HG03565 (cell line): ENCODE results near the gene CPNE4.
A peak's percentile ranks its signal among the peaks of the same experiment; 100 is the strongest.
"Not testable (repeated sequence)": the region's sequence is repeated elsewhere in the genome, so short reads cannot be mapped to it uniquely, and the experiment has no call there.

Experiments
- ATAC-seq: cut with Tn5 transposase; IDR thresholded peaks from one replicate; pipeline ENCODE4 v1.9.1; 2021; ENCODE audit warnings: mild to moderate bottlenecking, moderate library complexity; ENCODE audit not compliant: unreplicated experiment

The CPNE4 gene

DNA sequence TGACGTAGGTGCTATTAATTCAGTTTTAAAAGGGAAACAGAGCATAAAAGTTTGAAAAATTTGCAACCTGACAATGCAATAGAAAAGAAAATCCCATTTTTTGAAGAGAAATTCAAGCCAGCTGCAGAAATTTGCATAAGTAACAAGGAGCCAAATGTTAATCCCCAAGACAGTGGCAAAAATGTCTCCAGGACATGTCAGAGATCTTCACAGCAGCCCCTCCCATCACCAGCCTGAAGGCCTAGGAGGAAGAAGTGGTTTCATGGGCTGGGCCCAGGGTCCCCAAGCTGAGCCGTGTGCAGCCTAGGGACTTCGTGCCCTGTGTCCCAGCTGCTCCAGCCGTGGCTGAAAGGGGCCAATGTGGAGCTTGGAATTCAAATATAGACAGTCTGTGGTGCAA, 148.9 kb downstream of the CPNE4 start:
- not testable (repeated sequence) for ATAC-seq

DNA sequence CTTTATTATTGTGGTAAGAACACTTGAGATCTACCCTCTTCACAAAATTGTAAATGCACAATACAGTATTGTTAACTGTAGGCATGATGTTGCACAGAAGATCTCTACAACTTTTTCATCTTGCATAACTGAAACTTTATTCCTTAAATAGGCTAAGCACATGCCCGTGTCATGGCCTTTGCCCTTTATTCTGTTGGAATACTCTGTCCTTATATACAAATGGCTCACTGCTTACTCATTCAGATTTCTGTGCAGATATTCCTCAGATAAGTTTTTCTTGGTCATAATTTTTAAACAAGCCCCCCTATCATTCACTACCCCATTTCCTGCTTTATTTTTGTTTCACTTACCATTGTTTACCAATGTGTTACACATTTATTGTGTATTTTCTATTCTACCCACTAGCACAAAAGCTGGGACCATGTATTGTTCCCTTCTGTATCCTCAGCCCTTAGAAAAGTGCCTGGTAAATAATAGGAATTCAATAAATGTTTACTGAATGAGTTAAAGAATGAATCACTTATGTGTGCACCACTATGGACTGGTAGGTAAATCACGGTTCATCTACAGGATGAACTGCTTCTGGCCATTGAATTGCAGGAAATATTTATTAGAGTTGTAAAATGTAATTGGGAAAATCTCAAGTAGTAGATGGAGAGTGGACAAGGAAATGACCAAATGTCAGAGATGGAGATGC, 151.0 kb downstream of the CPNE4 start:
- ATAC-seq = no peak

DNA sequence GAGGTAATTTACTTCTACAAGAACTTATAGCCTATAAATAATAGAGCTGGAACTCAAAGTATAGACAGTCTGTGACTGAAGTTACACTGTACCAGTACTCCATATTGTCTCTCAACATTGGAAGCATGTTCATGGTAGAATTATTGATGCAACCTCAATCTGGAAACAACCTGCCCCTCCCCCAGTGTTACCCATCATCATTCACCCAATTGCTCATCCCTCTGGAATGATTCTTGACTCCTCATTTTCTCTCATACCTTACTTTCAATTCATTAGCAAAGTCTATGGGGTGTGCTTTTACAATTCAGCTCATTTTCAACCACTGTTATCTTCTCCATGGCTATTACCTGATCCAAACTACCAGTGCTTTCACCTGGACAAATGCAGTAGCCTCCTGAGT, 151.7 kb downstream of the CPNE4 start:
- ATAC-seq = no peak

DNA sequence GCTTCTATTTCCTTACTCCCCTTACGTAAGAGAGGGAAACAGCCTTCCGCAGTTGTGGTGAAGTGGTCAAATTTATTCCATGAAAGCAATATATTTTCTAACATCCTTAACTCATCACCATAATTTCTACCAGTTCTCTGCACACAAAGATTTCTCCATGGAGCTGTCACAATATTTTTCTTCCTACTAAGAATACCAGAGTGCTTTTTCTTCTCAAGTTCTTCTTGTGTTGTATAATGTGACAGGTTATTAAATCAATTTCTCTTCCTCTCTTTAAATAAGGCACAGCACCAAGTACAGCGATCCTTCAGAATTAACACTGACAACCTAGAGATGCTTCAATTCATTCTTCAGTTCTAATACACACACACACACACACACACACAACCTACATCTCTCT, 153.0 kb downstream of the CPNE4 start:
- ATAC-seq = no peak

DNA sequence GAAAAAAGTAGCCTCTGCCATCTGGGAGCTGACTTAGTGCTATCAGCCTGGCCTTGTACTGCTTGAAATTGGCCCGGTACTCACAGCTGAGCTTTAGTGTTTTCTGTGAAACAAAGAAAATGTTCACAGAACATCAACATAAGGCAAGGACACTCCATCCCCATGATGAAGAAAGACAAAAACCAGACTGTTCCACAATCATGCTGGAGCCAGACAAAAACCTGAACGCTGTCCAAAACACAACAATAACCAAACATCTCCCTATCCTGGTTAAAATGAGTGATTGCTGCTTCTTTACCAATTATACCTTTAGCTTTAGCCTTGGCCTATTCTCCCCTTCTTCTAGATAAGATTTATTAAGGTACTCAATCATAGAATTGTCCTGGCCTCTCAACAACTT, 153.9 kb downstream of the CPNE4 start:
- no peak for ATAC-seq

DNA sequence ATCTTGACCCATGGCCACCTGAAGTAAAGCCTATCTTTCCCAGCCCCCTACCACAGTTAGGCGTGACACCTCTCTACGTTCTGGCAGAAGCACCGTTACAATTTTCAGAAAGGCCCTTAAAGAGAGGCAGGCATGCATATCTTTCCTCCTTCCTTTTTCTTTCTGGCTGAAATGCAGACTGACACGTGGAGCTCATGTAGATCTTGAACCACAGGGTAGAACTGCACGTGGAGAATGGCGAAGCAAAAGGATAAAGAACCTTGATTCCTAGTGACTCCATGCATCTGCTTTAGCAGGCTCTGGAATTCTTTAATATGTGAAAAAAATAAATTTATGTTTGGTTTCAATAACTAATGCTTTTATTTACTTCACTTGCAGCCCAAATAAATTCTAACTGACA, 166.6 kb downstream of the CPNE4 start:
- ATAC-seq = no peak

DNA sequence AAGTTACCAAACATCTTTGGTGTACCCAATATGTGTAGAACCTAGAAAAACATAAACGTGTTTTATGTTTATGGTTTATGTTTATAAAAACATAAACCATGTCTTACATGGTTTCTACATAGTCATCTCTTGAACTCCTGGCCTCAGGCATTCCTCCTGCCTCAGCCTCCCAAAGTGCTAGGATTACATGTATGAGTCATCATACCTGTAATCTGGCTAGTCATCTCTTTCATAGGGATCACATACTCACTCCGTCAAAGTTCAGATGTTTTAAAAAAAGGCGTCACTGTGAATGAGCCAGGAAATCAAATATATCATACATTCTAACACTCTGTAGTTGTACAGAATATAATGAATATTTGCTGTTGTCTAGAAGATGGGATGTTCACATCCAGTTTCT, 178.6 kb downstream of the CPNE4 start:
- no peak for ATAC-seq

DNA sequence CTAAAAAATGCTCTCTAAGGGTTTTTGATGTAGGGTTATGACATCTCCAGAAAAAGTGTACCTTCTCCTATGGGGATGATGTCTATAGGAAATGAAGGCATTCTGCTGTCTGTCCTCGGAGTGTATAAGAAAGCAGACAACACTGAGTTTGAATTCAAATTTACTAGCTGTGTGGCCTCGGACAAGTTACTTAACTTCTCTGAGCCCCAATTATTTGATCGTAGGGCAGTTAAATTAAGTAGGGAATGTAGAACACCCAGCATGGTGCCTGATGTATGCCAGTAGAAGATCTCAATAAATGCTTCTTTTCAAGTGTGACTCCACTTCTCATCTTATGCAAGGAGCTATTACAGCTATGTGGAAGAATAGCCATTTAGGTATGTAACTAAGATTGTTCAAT, 184.6 kb downstream of the CPNE4 start:
- ATAC-seq = no peak

DNA sequence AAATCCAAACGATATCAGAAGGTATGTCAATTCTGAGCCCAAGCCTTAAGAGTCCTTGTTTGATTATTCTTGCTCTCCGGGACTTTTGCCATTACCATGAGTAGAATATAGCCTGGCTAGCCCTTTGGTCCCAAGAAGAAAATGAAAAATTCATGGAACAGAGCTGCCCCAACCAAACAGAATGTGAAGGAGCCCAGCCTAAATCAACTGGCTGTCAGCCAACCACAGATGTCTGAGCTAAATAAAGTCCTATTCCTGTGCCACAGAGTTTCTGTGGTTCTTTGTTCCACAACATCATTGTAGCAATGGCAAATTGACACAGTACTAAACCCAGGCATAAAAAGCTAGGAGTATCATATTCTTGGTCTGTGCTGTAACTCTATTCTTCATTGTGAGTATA, 185.2 kb downstream of the CPNE4 start:
- no peak for ATAC-seq

DNA sequence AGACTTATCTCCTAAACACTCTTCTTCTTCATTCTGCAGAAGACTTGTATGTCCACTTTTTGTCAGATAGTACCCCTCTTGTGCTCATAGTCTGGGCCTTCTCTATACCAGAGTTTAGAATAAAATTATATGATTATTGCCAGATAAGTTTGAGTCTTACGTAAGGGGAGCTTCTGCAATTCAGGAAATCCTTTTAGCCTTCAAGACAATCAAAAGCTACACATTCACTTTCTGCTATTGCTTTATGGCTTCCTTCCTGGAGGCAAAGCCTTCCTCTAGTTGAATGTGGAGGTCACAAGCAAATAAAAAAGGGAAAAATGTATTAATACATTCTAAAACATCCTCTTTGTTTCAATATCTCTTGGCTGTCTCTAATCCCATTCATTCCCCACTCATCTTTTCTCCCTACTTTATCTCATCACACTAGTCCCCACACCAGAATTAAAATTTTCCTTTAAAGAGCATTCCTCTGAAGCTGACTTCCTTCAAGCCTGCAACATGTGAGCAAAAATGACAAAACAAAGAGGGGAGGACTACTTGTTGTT, 186.8 kb downstream of the CPNE4 start:
- ATAC-seq = no peak

DNA sequence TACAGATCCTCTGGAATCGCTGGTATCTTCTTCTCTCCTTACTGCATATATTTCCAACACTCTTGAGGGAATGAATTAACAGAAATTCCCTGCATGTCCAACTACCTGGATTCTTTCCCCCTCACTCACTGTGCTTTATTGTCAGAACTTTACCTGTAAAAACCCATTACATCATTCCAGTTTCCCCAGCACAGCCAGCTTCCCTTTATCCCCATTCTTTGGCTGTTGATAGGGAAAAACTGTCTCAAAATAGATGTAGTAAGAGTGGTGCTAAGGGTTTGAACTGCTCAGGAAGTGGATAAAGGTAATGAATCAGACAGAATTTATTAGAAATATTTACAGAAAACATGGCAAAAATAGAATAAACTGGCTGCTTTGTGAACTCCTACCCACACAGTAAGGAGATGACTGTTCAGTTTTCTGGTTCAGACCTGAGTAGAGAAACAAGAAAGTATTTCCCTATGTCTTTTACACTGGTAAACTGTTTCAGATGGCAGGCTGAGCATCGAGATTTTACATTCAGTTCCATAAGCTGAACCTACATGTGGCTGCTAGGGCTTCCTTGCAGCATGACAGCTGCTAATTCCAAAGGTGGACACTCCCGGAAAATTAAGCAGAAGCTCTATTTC, 188.4 kb downstream of the CPNE4 start:
- ATAC-seq = peak; percentile 56

DNA sequence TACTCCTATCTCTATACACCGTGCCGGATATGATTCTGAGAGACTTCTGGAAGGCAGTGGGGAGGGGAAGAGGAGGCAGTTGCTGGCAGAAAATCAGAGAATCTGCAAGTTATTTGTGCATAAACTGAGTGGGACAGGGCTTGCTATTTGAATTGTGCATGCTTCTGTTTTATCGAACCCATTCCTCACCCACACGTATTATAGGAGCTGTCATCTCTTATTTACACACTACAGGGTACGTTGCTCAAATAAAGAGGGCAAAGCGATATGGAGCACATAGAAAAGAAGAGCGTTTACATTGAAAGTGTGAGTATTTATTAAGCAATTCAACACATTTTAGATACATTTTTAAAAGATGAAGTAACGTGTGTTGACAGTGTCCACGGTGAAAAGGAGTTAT, 191.6 kb downstream of the CPNE4 start:
- ATAC-seq = no peak

DNA sequence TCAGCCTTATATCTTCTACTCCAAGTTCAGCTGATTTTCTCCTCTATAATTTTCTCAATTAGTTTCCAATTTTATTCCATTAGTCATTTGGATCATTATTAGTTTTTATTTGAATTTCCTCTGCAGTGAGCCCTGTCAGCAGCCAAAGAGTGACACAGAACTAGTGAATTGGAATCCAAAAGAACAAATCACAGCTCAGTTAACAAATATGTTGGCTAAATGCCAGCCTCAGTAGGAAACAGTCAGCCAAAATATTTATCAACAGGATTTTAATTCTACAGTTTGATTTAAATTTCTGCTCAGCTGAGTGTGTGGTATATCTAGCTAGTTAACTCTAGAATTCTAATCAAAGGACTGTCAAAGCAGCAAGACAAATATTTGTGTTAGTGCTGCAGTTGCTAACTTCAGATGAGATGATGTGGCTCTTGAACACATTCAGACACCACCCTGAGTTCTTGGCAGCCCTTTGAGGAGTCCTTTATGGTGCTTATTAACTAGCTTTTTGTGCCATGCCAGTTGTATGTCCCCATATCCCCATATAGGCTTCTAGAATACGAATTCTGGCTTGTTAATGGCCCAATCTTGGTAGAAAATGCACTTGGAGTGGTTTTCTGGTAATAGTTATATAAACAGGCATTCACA, 194.5 kb downstream of the CPNE4 start:
- no peak for ATAC-seq

DNA sequence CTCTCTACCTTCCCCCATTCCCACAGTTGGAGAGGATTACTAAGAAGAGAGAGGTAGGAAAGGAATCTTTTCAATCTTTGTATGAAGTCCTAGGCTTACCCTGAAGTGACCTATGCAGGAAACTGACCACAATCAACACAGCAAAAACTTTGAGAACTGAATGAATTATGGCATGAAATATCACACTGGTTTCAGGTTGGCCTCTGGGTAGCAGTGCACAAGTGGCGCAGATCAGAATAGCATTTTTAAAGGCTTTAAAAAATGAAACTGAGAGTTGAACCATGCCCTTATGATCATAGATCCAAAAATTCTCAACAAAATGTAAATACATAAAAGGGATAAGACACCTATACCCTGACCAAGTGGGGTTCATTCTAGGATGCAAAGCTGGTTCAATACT, 198.9 kb downstream of the CPNE4 start:
- no peak for ATAC-seq

DNA sequence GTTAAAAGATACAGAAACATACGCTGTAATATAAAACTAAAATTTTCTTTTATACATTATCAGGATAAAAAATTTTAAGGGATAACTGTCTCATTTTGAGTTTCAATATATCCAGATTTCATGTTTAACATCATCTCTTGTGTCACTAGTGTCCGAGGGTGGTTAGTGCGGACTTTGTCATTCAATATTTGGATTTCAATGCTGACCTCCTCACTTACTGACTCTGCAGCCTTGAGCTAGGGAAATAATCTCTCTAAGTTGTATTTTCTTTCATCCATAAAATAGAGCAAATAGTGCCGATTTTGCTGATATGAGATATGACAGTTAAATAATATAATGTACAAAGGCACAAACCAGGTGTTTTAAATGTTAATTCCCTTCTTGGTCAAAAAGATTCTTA, 203.2 kb downstream of the CPNE4 start:
- no peak for ATAC-seq

DNA sequence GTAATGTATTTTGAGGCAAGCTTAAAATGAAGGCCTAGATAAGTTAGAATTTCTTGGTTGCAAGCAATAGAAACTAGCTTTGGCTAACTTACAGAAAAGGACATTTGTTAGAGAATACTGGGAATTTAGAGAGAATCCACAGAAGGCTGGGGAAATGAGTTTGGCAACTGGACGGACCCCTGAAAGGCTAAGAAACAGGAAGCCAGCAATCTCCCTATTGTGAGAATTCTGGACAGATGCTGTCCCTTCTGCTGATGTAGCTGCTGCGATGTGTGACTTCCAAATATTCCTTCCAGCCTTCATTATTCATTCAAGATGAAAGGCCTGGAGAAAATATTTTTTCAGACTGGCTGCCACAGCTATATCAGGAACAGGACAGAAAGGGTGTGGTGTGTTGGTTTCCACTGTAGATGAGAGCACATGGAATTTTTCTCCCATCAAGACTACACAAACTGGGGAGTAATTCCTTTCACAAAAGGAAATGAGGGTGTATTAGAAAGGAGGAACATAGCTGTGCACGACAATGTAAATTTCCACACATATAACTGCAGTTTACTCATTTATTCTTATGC, 213.5 kb downstream of the CPNE4 start:
- ATAC-seq = no peak

DNA sequence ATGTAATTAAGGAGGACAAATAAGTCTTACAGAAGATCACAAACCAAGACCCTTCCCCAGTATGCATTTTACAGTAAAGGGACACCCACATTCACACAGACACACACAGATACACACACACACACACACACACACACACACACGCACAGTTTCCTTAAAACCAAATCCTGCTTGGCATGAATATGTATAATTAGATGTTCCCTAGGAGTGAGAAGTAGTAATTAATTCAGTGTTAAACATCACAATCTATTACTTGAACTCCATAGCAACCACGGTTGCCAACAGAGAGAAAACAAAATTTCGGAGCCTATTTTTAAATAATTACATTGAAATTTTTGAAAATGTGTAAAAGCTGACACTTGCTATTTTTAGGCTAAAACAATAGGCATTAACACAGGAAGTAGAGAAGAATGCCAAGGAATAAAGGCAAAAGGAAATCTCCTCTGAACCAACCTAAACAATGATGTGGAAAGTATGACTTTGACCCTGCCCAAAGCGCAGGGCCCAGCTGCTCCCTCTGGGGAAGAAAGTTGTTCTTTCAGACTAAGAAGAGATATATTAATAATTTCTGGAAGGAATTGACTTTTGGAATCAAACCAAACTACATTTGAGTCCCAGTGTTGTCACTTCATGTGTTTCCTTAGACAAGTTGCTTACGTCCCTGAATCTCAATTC, 215.3 kb downstream of the CPNE4 start:
- ATAC-seq = no peak

DNA sequence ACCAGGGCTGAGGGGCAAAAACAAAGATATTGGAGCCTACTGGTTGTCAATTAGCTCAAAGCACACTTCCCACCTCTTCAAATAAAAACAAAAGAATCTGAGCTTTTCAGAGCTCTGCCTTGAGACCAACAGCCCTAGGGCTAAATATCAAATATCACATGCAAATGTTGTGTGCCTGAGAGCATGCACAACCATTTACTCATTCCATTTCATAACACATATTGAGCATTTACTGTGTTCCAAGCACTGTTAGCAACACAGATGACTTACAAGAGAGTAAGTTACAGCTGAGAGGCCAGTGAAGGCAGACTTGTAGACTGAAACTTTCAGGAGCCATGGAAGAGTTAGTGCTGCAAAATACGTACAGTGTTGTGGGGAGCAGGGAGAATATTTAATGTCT, 222.4 kb downstream of the CPNE4 start:
- no peak for ATAC-seq

DNA sequence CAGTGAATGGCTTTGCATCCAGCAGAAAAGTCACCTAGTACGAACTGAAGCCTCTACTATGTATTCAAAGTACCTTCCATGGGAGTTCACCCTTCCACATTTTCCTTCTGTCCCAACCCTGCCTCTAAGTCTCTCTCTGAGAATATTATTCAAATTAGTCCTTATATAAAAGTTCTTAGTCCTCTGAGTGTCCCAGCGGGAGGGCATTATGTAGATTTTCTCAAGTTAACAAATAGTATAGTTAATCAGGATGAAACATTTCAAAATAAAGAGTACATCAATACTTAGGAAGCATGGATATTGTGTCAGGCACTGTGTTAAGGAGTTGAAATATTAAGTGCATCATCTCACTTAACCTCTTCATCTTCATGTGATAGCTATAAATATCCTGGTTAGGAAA, 223.3 kb downstream of the CPNE4 start:
- ATAC-seq = no peak

DNA sequence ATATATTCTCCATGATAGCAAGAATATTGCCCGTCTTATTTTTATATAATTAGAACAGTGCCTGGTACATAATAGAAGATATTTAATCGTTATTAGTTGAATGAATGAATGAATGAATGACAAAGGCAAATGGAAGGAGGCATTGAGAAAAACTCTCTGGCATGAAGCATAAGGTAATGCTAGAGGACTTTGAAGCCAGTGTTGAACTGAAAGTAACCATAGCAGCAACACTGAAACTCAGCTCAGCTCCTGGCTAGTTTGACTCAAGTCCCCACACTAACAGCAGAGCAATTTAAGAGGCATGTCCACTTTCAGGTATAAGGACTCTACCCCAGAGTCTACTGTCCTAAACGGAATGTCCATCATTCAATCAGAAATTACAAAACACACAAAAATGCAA, 227.0 kb downstream of the CPNE4 start:
- no peak for ATAC-seq

DNA sequence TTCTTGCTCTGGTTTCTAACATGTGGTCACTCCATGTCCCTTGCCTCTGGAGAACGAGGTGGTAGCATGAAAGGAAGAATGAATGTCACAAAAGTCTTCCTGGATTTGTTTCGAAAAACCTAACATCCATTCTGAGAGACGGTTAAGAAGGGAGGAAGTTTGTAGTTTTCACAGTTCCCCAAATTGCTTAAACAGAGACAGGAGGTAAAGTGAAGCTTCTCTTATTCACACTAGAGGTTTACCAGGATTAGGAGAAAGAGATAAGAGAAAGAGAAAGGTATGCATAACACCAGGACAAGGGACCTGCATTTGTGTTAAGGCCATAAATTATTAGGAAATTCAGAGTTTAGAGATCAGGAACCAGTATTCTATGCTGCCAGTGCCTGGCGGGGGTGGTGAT, 228.1 kb downstream of the CPNE4 start:
- ATAC-seq = no peak
